OCI-LY1 (cell line): ENCODE data around the gene SPRED2.

Source experiments
- H2AFZ ChIP-seq: fragments of 200-600 bp; sonication (generic), shearing (Covaris generic); 2 replicates; pipeline ENCODE4 v1.6.0; 2014; ENCODE audit warnings: antibody characterized with exemption, mild to moderate bottlenecking, low read length
- H3F3A ChIP-seq: fragments of 200-600 bp; sonication (generic), shearing (Covaris generic); 2 replicates; pipeline ENCODE4 v1.6.0; 2014; ENCODE audit warnings: mild to moderate bottlenecking, antibody characterized with exemption, low read length, moderate library complexity; ENCODE audit not compliant: insufficient read depth
- H3K27ac ChIP-seq: fragments of 200-600 bp; sonication (generic); 2 replicates; pipeline ENCODE4 v1.5.1; 2014; ENCODE audit warnings: low read length, mixed run types, mild to moderate bottlenecking, low read depth; ENCODE audit not compliant: poor library complexity, severe bottlenecking
- H3K27me3 ChIP-seq: fragments of 200-600 bp; sonication (generic); 2 replicates; pipeline ENCODE4 v1.6.0; 2014; ENCODE audit warnings: antibody characterized with exemption, mild to moderate bottlenecking, low read length, moderate library complexity; ENCODE audit not compliant: insufficient read depth
- H3K36me3 ChIP-seq: fragments of 200-600 bp; sonication (generic); 2 replicates; pipeline ENCODE4 v1.6.1; 2014; ENCODE audit warnings: mild to moderate bottlenecking, antibody characterized with exemption, low read length, moderate library complexity, mixed read lengths; ENCODE audit not compliant: insufficient read depth
- H3K4me1 ChIP-seq: fragments of 200-600 bp; sonication (generic); 2 replicates; pipeline ENCODE4 v1.5.1; 2014; ENCODE audit warnings: mild to moderate bottlenecking, low read length, moderate library complexity; ENCODE audit not compliant: insufficient read depth, severe bottlenecking
- H3K4me2 ChIP-seq: fragments of 200-600 bp; sonication (generic), shearing (Covaris generic); 2 replicates; pipeline ENCODE4 v1.6.1; 2014; ENCODE audit warnings: low read length
- H3K4me3 ChIP-seq: fragments of 200-600 bp; sonication (generic); 2 replicates; pipeline ENCODE4 v1.5.1; 2014; ENCODE audit warnings: low read length, low read depth, mild to moderate bottlenecking, mixed read lengths; ENCODE audit not compliant: poor library complexity, severe bottlenecking
- H3K79me2 ChIP-seq: fragments of 200-600 bp; shearing (Covaris generic); 2 replicates; pipeline ENCODE4 v1.6.1; 2016; ENCODE audit warnings: mixed run types, low read length, mixed read lengths; ENCODE audit not compliant: insufficient read depth
- H3K9ac ChIP-seq: fragments of 200-600 bp; sonication (generic), shearing (Covaris generic); 2 replicates; pipeline ENCODE4 v1.6.1; 2014; ENCODE audit warnings: mild to moderate bottlenecking, low read length, mixed read lengths
- H3K9me2 ChIP-seq: fragments of 200-600 bp; sonication (generic), shearing (Covaris generic); 2 replicates; pipeline ENCODE4 v1.6.1; 2014; ENCODE audit warnings: low read depth, mild to moderate bottlenecking, low read length, mixed read lengths
- H3K9me3 ChIP-seq: fragments of 200-600 bp; shearing (Covaris generic); 2 replicates; pipeline ENCODE4 v1.6.1; 2014; ENCODE audit warnings: low read length, mixed read lengths
- H4K20me1 ChIP-seq: fragments of 200-600 bp; sonication (generic), shearing (Covaris generic); 2 replicates; pipeline ENCODE4 v1.6.0; 2016; ENCODE audit warnings: mild to moderate bottlenecking, low read length; ENCODE audit not compliant: insufficient read depth
- EZH2 ChIP-seq: fragments of 200-600 bp; sonication (generic), shearing (Covaris generic); IDR thresholded peaks from 2 replicates; pipeline ENCODE4 v1.8.0; 2017; ENCODE audit warnings: borderline replicate concordance, mixed run types, mild to moderate bottlenecking, antibody characterized with exemption, low read length, moderate library complexity, mixed read lengths
- TF ChIP-seq, protein P1 (sequence below): fragments of 200-600 bp; sonication (generic), shearing (Covaris generic); IDR thresholded peaks from 2 replicates; pipeline ENCODE4 v1.5.1; 2017; ENCODE audit warnings: mild to moderate bottlenecking, antibody characterized with exemption, low read length, moderate library complexity, mixed read lengths

Gene SPRED2

DNA sequence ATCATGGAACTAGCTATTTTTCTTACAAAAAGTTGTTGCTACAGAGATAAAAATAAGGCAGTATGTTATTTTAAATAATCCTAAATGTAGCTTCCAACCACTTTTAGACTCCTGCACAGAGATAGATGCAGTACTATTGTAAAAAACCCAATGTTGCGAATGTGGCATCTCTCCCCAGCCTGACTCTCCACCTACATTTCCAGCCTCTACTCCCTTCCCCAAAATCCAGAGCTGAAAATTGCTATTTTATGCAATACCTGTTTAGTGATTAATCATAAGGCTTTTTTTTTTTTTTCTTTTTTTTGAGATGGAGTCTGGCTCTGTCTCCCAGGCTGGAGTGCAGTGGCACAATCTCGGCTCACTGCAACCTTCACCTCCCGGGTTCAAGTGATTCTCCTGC, 39.4 kb downstream of the SPRED2 start:
- Histone ChIP-seq H3F3A (no peaks in the 10 kb centered on the region; the same call in 1 of the 2 replicates), H3K4me1 (peaks cover 99% of the 10 kb centered on the region)

DNA sequence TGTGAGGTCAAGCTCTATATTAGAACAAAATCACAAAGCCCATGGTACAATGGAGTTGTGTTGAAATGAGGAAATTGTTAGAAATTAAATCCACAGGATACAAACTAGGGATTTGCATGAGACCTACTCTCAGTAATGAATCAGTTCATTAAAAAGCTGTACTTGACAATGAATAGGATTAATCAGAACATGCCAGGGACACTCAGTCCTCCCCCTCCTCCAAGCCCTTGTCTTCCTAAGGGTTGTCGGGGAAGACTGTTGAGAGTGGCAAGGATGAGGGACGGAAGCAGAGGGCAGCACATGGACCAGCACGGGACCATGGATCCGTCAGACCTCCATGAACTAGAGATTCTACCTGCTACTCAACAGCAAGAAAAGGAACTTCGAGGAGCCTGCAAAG, 39.8 kb downstream of the SPRED2 start:
- Histone ChIP-seq H3K79me2 (peaks cover 12% of the 10 kb centered on the region), H2AFZ (no peak overlapping the region), H3K9ac (no peak overlapping the region; the same call in 1 of the 2 replicates), H3F3A (no peaks in the 10 kb centered on the region; the same call in 1 of the 2 replicates), H3K36me3 (no peaks in the 10 kb centered on the region), H4K20me1 (no peaks in the 10 kb centered on the region), H3K27me3 (no peaks in the 10 kb centered on the region), H3K27ac (peak overlapping the region; percentile 97), H3K9me2 (no peaks in the 10 kb centered on the region), H3K4me3 (no peak overlapping the region), H3K4me2 (peak overlapping the region; percentile 14; the same call in 1 of the 2 replicates), H3K9me3 (no peaks in the 10 kb centered on the region), H3K4me1 (peaks cover 100% of the 10 kb centered on the region)
- no peak for TF ChIP-seq EZH2
- TF ChIP-seq, protein P1, sequence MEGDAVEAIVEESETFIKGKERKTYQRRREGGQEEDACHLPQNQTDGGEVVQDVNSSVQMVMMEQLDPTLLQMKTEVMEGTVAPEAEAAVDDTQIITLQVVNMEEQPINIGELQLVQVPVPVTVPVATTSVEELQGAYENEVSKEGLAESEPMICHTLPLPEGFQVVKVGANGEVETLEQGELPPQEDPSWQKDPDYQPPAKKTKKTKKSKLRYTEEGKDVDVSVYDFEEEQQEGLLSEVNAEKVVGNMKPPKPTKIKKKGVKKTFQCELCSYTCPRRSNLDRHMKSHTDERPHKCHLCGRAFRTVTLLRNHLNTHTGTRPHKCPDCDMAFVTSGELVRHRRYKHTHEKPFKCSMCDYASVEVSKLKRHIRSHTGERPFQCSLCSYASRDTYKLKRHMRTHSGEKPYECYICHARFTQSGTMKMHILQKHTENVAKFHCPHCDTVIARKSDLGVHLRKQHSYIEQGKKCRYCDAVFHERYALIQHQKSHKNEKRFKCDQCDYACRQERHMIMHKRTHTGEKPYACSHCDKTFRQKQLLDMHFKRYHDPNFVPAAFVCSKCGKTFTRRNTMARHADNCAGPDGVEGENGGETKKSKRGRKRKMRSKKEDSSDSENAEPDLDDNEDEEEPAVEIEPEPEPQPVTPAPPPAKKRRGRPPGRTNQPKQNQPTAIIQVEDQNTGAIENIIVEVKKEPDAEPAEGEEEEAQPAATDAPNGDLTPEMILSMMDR, result no peak

More for the DNA sequence above, 39.4 kb downstream of the SPRED2 start:
- Histone ChIP-seq H4K20me1 (no peaks in the 10 kb centered on the region), H3K9me3 (no peaks in the 10 kb centered on the region), H3K4me3 (no peak overlapping the region), H3K36me3 (no peaks in the 10 kb centered on the region), H3K4me2 (peak overlapping the region; percentile 14; the same call in 1 of the 2 replicates), H3K27me3 (no peaks in the 10 kb centered on the region), H3K9ac (no peak overlapping the region; the same call in 1 of the 2 replicates), H3K9me2 (no peaks in the 10 kb centered on the region), H3K79me2 (peaks cover 16% of the 10 kb centered on the region), H2AFZ (no peak overlapping the region), H3K27ac (peak overlapping the region; percentile 97)
- no peak for TF ChIP-seq EZH2
- TF ChIP-seq, protein P1, result no peak

DNA sequence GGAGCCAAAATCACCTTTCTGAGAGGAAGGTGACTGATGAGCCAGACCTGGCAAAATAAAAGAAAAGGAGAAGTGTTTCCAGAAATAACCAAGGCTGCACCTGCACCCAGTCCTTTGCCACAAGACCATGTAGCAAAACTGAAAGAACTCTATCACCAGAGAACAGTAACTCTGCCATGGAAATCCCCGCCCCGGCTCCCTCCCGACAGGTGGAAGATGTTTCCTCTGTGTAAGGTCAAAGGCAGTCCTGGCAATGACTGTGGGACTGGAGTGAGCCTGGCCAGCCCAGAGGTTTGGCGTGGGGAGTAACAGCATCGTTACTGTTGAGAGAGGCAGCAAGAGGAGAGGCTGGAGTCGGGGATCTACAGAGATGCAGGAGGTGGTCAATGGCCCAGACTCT, 42.3 kb downstream of the SPRED2 start:
- TF ChIP-seq, protein P1, result no peak
- TF ChIP-seq EZH2, result no peak
- H3K9ac ChIP-seq, result peak overlapping the region; percentile 64
- no peak overlapping the region for H2AFZ ChIP-seq
- no peaks in the 10 kb centered on the region for H3K27me3 ChIP-seq
- peaks cover 4% of the 10 kb centered on the region; the same call in 1 of the 2 replicates for H3K79me2 ChIP-seq
- H3K4me3 ChIP-seq, result peak overlapping the region; percentile 41
- no peaks in the 10 kb centered on the region for H4K20me1 ChIP-seq
- no peaks in the 10 kb centered on the region for H3K9me3 ChIP-seq
- no peaks in the 10 kb centered on the region; the same call in 1 of the 2 replicates for H3F3A ChIP-seq
- no peaks in the 10 kb centered on the region for H3K36me3 ChIP-seq
- H3K27ac ChIP-seq, result peak overlapping the region; percentile 97
- H3K4me1 ChIP-seq, result peaks cover 100% of the 10 kb centered on the region
- H3K9me2 ChIP-seq, result no peaks in the 10 kb centered on the region
- peak overlapping the region; percentile 73 for H3K4me2 ChIP-seq
